ENCODE results near the gene UNC5C.

Gene UNC5C

DNA sequence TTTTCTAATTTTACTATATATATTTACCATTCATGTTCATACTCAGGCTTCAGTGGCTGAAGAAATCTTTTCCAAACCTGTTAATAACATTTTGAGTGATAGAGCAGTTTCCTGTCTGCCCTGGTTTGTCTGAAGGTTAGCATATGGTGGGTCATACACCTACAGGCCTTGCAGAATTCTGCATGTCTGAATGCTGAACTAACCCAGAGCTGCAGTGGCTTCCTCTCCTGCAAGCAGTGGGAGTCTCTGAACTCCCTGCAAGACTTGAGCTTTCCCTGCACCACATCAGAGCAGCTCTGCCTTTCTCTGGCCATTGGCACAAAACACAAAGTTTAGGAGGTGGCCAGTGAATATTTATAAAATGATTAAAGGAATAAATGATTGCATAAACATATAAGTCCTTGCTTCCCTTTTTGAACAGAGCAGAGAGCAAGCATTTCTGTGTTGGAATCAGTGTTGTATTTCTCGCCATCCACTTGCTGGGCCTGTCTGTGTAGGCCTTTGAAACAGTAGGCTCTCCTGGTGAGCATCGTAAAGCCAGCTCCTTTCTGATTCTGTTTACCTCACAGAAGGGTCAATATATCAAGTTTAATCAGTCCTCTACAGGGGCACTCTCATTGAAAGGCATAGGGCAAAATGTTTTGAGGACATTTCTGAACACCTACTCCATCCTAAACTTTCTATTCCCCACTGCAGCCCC, 15.0 kb upstream of the UNC5C start:
- H3K27me3 ChIP-seq (ENCODE audit: control insufficient read depth in 2 of 2, insufficient read depth in 2 of 2, low read length in 2 of 2), result no peaks in the 10 kb centered on the region
- H3K4me3 ChIP-seq (ENCODE audit: low read length in 2 of 2), result no peak overlapping the region
- H3K36me3 ChIP-seq (ENCODE audit: control insufficient read depth in 2 of 2, insufficient read depth in 2 of 2, low read length in 2 of 2), result no peaks in the 10 kb centered on the region
- H3K9ac ChIP-seq (ENCODE audit: low read depth in 1 of 2, low read length in 2 of 2), result no peak overlapping the region
- H3K9me3 ChIP-seq (ENCODE audit: control insufficient read depth in 2 of 2, low read length in 2 of 2), result no peaks in the 10 kb centered on the region
- no peaks in the 10 kb centered on the region for H3K4me1 ChIP-seq (ENCODE audit: control insufficient read depth in 2 of 2, insufficient read depth in 2 of 2, low read length in 2 of 2)
- no peak overlapping the region for H3K27ac ChIP-seq (ENCODE audit: low read depth in 2 of 2, low read length in 2 of 2)

DNA sequence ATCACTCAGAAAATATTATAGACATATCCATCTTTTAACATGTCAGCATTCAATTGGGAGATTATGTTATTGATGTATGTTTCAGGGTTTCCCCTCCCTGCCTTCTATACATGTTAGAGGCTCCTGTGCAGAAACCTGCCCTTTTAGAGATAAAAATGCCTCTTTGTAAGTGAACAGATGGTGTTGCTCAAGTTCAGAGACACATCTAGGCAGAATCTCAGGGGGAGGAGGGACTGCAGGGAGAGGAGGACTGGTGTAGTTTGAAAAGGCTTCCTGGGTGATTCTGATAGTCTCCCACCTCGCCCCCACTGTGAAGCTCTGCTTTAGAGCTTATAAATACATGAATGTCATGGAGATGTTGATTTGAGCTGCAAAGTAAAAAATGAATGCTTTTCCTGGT, 12.0 kb upstream of the UNC5C start:
- H3K9me3 ChIP-seq (ENCODE audit: control insufficient read depth in 2 of 2, low read length in 2 of 2), result no peaks in the 10 kb centered on the region
- H3K4me3 ChIP-seq (ENCODE audit: low read length in 2 of 2), result no peak overlapping the region
- H3K36me3 ChIP-seq (ENCODE audit: control insufficient read depth in 2 of 2, insufficient read depth in 2 of 2, low read length in 2 of 2), result no peaks in the 10 kb centered on the region
- H3K4me1 ChIP-seq (ENCODE audit: control insufficient read depth in 2 of 2, insufficient read depth in 2 of 2, low read length in 2 of 2), result no peaks in the 10 kb centered on the region
- no peaks in the 10 kb centered on the region for H3K27me3 ChIP-seq (ENCODE audit: control insufficient read depth in 2 of 2, insufficient read depth in 2 of 2, low read length in 2 of 2)
- no peak overlapping the region for H3K27ac ChIP-seq (ENCODE audit: low read depth in 2 of 2, low read length in 2 of 2)
- H3K9ac ChIP-seq (ENCODE audit: low read depth in 1 of 2, low read length in 2 of 2), result no peak overlapping the region

GRCh38 chr4:95556207-95556859, 7.6 kb upstream of the UNC5C start:
- Histone ChIP-seq H3K36me3 (ENCODE audit: control insufficient read depth in 2 of 2, insufficient read depth in 2 of 2, low read length in 2 of 2) (no peaks in the 10 kb centered on the region), H3K4me3 (ENCODE audit: low read length in 2 of 2) (no peak overlapping the region), H3K27ac (ENCODE audit: low read depth in 2 of 2, low read length in 2 of 2) (no peak overlapping the region), H3K4me1 (ENCODE audit: control insufficient read depth in 2 of 2, insufficient read depth in 2 of 2, low read length in 2 of 2) (no peaks in the 10 kb centered on the region), H3K27me3 (ENCODE audit: control insufficient read depth in 2 of 2, insufficient read depth in 2 of 2, low read length in 2 of 2) (peaks cover 0 to 4% of the 10 kb centered on the region in 2 donors), H3K9ac (ENCODE audit: low read depth in 1 of 2, low read length in 2 of 2) (no peak overlapping the region), H3K9me3 (ENCODE audit: control insufficient read depth in 2 of 2, low read length in 2 of 2) (no peaks in the 10 kb centered on the region)

- Histone ChIP-seq H3K36me3 (ENCODE audit: control insufficient read depth in 2 of 2, insufficient read depth in 2 of 2, low read length in 2 of 2) (no peaks in the 10 kb centered on the region), H3K27me3 (ENCODE audit: control insufficient read depth in 2 of 2, insufficient read depth in 2 of 2, low read length in 2 of 2) (peaks cover 4 to 12% of the 10 kb centered on the region in 2 donors), H3K4me3 (ENCODE audit: low read length in 2 of 2) (no peak overlapping the region), H3K9ac (ENCODE audit: low read depth in 1 of 2, low read length in 2 of 2) (no peak overlapping the region), H3K27ac (ENCODE audit: low read depth in 2 of 2, low read length in 2 of 2) (no peak overlapping the region), H3K9me3 (ENCODE audit: control insufficient read depth in 2 of 2, low read length in 2 of 2) (no peaks in the 10 kb centered on the region), H3K4me1 (ENCODE audit: control insufficient read depth in 2 of 2, insufficient read depth in 2 of 2, low read length in 2 of 2) (peaks cover 0 to 2% of the 10 kb centered on the region in 2 donors)
These were observed 4.3 kb upstream of the UNC5C start for GRCh38 chr4:95552942-95553550.

DNA sequence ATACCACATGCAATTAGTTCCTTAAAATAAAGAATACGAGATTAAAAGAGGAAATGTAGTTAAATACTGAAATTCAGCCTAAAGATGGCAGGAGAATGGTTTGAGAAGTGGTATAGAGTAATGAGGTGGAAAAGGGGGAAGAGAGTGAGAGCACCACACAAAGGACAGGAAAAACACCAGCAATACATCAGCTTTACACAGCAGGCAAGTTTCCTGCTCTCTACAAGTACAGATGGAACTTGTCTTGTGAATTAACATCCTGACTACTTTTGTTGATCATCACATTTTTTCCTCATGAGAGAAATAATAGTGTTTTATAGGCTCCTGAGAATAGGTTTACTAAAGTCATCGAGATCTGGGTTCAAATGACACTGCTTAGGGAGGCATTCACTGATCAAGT, 2.9 kb upstream of the UNC5C start:
- Histone ChIP-seq H3K4me3 (ENCODE audit: low read length in 2 of 2) (no peak overlapping the region), H3K4me1 (ENCODE audit: control insufficient read depth in 2 of 2, insufficient read depth in 2 of 2, low read length in 2 of 2) (peaks cover 0 to 2% of the 10 kb centered on the region in 2 donors), H3K36me3 (ENCODE audit: control insufficient read depth in 2 of 2, insufficient read depth in 2 of 2, low read length in 2 of 2) (no peaks in the 10 kb centered on the region), H3K27ac (ENCODE audit: low read depth in 2 of 2, low read length in 2 of 2) (no peak overlapping the region), H3K27me3 (ENCODE audit: control insufficient read depth in 2 of 2, insufficient read depth in 2 of 2, low read length in 2 of 2) (peaks cover 4 to 16% of the 10 kb centered on the region in 2 donors), H3K9ac (ENCODE audit: low read depth in 1 of 2, low read length in 2 of 2) (no peak overlapping the region), H3K9me3 (ENCODE audit: control insufficient read depth in 2 of 2, low read length in 2 of 2) (no peaks in the 10 kb centered on the region)

GRCh38 chr4:95550115-95550987, 1.6 kb upstream of the UNC5C start:
- H3K4me3 ChIP-seq (ENCODE audit: low read length in 2 of 2), result peak overlapping the region; percentile 70 to 73
- H3K27ac ChIP-seq (ENCODE audit: low read depth in 2 of 2, low read length in 2 of 2), result peak overlapping the region; percentile 77 to 78
- no peaks in the 10 kb centered on the region for H3K9me3 ChIP-seq (ENCODE audit: control insufficient read depth in 2 of 2, low read length in 2 of 2)
- peak overlapping the region in 1 of 2 donors; percentile 63 for H3K9ac ChIP-seq (ENCODE audit: low read depth in 1 of 2, low read length in 2 of 2)
- H3K27me3 ChIP-seq (ENCODE audit: control insufficient read depth in 2 of 2, insufficient read depth in 2 of 2, low read length in 2 of 2), result peaks cover 4 to 16% of the 10 kb centered on the region in 2 donors
- H3K36me3 ChIP-seq (ENCODE audit: control insufficient read depth in 2 of 2, insufficient read depth in 2 of 2, low read length in 2 of 2), result no peaks in the 10 kb centered on the region
- peaks cover 0 to 2% of the 10 kb centered on the region in 2 donors for H3K4me1 ChIP-seq (ENCODE audit: control insufficient read depth in 2 of 2, insufficient read depth in 2 of 2, low read length in 2 of 2)

GRCh38 chr4:95549246-95550114, 707 bp upstream of the UNC5C start:
- H3K9ac ChIP-seq (ENCODE audit: low read depth in 1 of 2, low read length in 2 of 2), result peak overlapping the region; percentile 63 to 70
- H3K27ac ChIP-seq (ENCODE audit: low read depth in 2 of 2, low read length in 2 of 2), result peak overlapping the region; percentile 77 to 78
- H3K9me3 ChIP-seq (ENCODE audit: control insufficient read depth in 2 of 2, low read length in 2 of 2), result no peaks in the 10 kb centered on the region
- peaks cover 4 to 16% of the 10 kb centered on the region in 2 donors for H3K27me3 ChIP-seq (ENCODE audit: control insufficient read depth in 2 of 2, insufficient read depth in 2 of 2, low read length in 2 of 2)
- H3K36me3 ChIP-seq (ENCODE audit: control insufficient read depth in 2 of 2, insufficient read depth in 2 of 2, low read length in 2 of 2), result no peaks in the 10 kb centered on the region
- H3K4me1 ChIP-seq (ENCODE audit: control insufficient read depth in 2 of 2, insufficient read depth in 2 of 2, low read length in 2 of 2), result peaks cover 0 to 2% of the 10 kb centered on the region in 2 donors
- peak overlapping the region; percentile 70 to 73 for H3K4me3 ChIP-seq (ENCODE audit: low read length in 2 of 2)

DNA sequence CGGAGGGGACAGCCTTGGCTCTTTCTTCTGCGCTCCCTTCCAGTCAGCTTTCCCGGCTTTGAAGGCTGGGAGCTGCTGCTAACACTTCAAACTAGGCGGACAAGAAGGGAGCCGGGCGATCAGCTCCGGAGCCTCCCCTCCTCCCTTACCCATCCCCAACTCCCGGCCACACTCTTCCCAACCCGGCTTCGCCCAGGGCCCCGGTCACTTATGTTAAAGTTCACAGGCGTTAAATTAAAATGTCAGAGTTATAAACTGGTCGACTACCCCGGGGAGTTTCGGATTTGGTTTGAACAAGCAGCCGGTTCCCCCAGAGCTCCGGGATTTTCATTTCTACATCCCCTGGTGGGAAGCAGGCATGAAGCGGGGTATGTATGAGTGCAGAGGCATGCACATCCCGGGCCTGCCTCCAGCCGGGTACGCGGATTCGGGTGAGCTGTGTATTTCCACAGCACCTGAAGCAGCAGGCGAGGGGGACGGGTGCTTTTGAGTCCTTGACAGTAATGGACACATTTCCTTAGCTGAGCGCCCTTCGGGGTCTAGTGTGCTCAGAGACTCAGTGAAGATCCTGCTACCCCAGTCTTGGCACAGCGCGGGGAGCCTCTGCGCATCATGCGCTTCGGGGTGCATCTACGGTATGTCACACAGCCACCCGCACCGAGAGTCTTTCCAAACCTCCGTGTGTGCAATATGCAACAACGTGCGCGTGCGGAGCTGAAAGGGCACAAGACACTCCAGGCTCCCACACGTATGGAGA, 880 bp downstream of the UNC5C start:
- Histone ChIP-seq H3K4me1 (ENCODE audit: control insufficient read depth in 2 of 2, insufficient read depth in 2 of 2, low read length in 2 of 2) (peaks cover 0 to 2% of the 10 kb centered on the region in 2 donors), H3K9ac (ENCODE audit: low read depth in 1 of 2, low read length in 2 of 2) (peak overlapping the region; percentile 8 to 58), H3K4me3 (ENCODE audit: low read length in 2 of 2) (peak overlapping the region; percentile 61 to 73), H3K27ac (ENCODE audit: low read depth in 2 of 2, low read length in 2 of 2) (peak overlapping the region; percentile 32 to 33), H3K9me3 (ENCODE audit: control insufficient read depth in 2 of 2, low read length in 2 of 2) (no peaks in the 10 kb centered on the region), H3K27me3 (ENCODE audit: control insufficient read depth in 2 of 2, insufficient read depth in 2 of 2, low read length in 2 of 2) (peaks cover 4 to 16% of the 10 kb centered on the region in 2 donors), H3K36me3 (ENCODE audit: control insufficient read depth in 2 of 2, insufficient read depth in 2 of 2, low read length in 2 of 2) (no peaks in the 10 kb centered on the region)

Data from mucosa of rectum (tissue), 2 donors.